Right lobe of liver (tissue), 6 donors: ENCODE results near the gene MIPEP. TPM values are rescaled to one million over a fixed set of nuclear protein-coding genes. Genes with fewer than 3 reads are reported as not detected.

Experiments
- ATAC-seq, 4 donors: fragments of 200-7000 bp; cut with Tn5 transposase; one replicate each; pipeline ENCODE4 v1.9.1; 2020; ENCODE audit warnings: mild to moderate bottlenecking in 4 of 4, moderate library complexity in 4 of 4
- DNase-seq, 3 donors: peaks; one replicate each; pipeline ENCODE4 v3.0.0-alpha.2; 2020
- H3K27ac ChIP-seq, 3 donors: fragments of 200-600 bp; one replicate each; pipeline ENCODE4 v1.8.0; 2022
- H3K27me3 ChIP-seq, 2 donors: fragments of 200-600 bp; one replicate each; pipeline ENCODE4 v1.8.0; 2022
- H3K36me3 ChIP-seq, 4 donors: fragments of 200-600 bp; sonication (generic) in 1 of 4; one replicate each; pipeline versions ENCODE4 v1.5.1 to v1.8.0; 2017 to 2022; ENCODE audit warnings: control low read depth in 1 of 4
- H3K4me1 ChIP-seq, 4 donors: fragments of 200-600 bp; sonication (generic) in 1 of 4; one replicate each; pipeline versions ENCODE4 v1.5.1 to v1.8.0; 2017 to 2022; ENCODE audit warnings: control low read depth in 1 of 4
- H3K4me3 ChIP-seq, 3 donors: fragments of 200-600 bp; one replicate each; pipeline ENCODE4 v1.8.0; 2022
- H3K9me3 ChIP-seq, 4 donors: fragments of 200-600 bp; sonication (generic) in 1 of 4; one replicate each; pipeline versions ENCODE4 v1.5.1 to v1.8.0; 2017 to 2022; ENCODE audit warnings: control low read depth in 1 of 4
- POLR2A ChIP-seq: fragments of 450-650 bp; IDR thresholded peaks from one replicate; pipeline ENCODE4 v1.6.1; 2017; ENCODE audit warnings: antibody characterized with exemption, mild to moderate bottlenecking
- WGBS: methylation state at CpG from one replicate; pipeline ENCODE4 v1.1.6; 2018; ENCODE audit warnings: low coverage, low lambda C conversion rate; ENCODE audit not compliant: insufficient coverage; ENCODE audit errors: missing lambda C conversion rate; 5-methylcytosine and 5-hydroxymethylcytosine counted together
- intact Hi-C, 2 donors: fragments of 100-400 bp; cut with DNase I; formaldehyde crosslinking; loops; one replicate each; pipeline versions ENCODE4 v1.11.2 to v1.14.1; 2022
- total RNA-seq, 6 experiments: library from RNA; depleted of rRNA in 2 of 6; stranded (reverse); fragments of >200 nt in 2 of 6; fragmentation: NEBNext Ultra II Directional in 3 of 6; extraction: Animal tissue kit (Norgen Biotek cat#: 25700) in 3 of 6; gene quantifications; one replicate each; pipeline versions ENCODE4 v1.1.0 to v1.2.4, GENCODE V29; 2016 to 2023
- TF ChIP-seq, protein P1 (sequence below), 4 donors: fragments of 200-600 bp in 3 of 4; fragments of 450-650 bp in 1 of 4; IDR thresholded peaks; one replicate each; pipeline versions ENCODE4 v1.5.1 to v1.8.0; 2016 to 2022; ENCODE audit warnings: antibody characterized with exemption in 4 of 4, mild to moderate bottlenecking in 2 of 4
- donor health status: DM: no; HTN: yes; CAD: no.
- donor health status: DM: no; HTN: no; CAD: no.
- donor health status: DM: no; HTN: no; CAD: no.
- donor health status: DM: no; HTN: yes; CAD: no.
- donor health status: DM: no; HTN: yes; CAD: no.

Gene MIPEP
- total RNA-seq, 6 experiments from 2014 or later, result 8.2 to 15.2 (median 11.8) TPM

DNA sequence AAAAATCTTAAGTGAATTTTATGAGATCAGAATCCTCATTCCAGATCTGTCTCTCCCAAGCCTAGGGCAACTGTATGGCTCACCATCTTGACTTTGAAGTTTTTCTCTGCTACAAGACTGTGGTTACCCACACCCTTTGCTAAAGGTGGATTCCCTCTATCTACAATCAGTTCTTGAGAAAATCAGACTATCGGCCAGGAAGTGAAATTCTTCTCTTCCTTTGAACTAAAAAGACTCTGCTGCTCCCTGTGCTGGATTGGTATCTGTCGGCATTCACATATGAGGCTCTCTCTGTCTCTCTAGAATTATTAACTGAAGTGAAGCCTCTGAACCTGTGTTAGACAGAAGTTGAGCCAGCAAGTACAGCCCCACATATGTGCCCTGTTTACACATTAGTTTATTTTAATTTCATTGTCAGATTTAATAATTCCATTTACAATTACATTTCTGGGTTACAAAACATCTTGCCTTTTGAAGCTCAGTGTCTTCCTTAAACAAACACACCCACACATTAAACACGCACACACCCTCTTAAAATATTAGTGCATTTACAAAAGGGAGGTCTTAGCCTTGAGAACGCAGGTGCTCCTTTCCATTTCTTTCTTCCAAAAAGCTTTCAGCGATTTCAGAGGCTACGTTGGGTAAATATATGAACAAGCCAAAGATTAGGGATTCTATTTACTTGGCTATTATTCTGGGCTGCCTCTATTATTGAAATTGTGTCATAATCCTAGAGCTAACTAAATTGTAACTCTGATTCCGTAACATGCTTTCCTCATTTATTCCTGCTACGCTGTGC, 145.7 kb downstream of the MIPEP start:
- no peaks in the 10 kb centered on the region for H3K36me3 ChIP-seq
- H3K27me3 ChIP-seq, result no peaks in the 10 kb centered on the region
- ATAC-seq (no peak), DNase-seq (no peak)
- H3K4me1 ChIP-seq, result no peaks in the 10 kb centered on the region
- H3K4me3 ChIP-seq, result no peak overlapping the region
- H3K9me3 ChIP-seq, result no peaks in the 10 kb centered on the region
- TF ChIP-seq, protein P1, sequence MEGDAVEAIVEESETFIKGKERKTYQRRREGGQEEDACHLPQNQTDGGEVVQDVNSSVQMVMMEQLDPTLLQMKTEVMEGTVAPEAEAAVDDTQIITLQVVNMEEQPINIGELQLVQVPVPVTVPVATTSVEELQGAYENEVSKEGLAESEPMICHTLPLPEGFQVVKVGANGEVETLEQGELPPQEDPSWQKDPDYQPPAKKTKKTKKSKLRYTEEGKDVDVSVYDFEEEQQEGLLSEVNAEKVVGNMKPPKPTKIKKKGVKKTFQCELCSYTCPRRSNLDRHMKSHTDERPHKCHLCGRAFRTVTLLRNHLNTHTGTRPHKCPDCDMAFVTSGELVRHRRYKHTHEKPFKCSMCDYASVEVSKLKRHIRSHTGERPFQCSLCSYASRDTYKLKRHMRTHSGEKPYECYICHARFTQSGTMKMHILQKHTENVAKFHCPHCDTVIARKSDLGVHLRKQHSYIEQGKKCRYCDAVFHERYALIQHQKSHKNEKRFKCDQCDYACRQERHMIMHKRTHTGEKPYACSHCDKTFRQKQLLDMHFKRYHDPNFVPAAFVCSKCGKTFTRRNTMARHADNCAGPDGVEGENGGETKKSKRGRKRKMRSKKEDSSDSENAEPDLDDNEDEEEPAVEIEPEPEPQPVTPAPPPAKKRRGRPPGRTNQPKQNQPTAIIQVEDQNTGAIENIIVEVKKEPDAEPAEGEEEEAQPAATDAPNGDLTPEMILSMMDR (IDR thresholded peaks at IDR 0.05), result no peak
- no peak for TF ChIP-seq POLR2A
- WGBS, result 65% methylated on average over 8 of the region's 8 CpGs
- intact Hi-C loops, result no loop called here
- H3K27ac ChIP-seq, result no peak overlapping the region

GRCh38 chr13:23741879-23742510, 147.2 kb downstream of the MIPEP start:
- DNase-seq (no peak), ATAC-seq (no peak)
- Histone ChIP-seq H3K4me1 (no peaks in the 10 kb centered on the region), H3K9me3 (no peaks in the 10 kb centered on the region), H3K4me3 (no peak overlapping the region), H3K27me3 (no peaks in the 10 kb centered on the region), H3K27ac (no peak overlapping the region), H3K36me3 (no peaks in the 10 kb centered on the region)
- no peak for TF ChIP-seq POLR2A
- TF ChIP-seq, protein P1 (IDR thresholded peaks at IDR 0.05), result peak in 3 of 4 donors; percentile 5 to 27 (median 12)
- 100% methylated on average over 2 of the region's 4 CpGs for WGBS
- intact Hi-C loops, result no loop called here

DNA sequence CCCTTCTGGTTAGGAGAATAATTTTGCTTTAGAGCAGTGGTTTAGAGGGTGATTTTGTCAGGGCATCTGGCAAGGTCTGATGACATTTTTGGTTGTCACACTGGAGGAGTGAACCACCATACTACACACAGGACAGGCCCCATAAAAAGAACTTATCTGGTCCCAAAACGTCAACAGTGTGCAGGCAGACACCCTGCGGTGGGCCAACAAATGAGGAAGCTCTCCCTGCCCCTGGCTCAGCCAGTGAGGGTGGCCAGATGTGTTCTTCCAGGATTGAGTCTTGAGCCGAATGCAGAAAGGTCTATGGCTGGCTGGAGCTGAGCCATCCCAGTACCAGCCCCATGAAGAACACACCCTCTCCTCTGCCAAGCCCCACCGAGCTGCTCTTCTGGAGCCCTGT, 149.2 kb downstream of the MIPEP start:
- WGBS, result 50% methylated on average over 1 of the region's 4 CpGs
- no peaks in the 10 kb centered on the region for H3K9me3 ChIP-seq
- no peaks in the 10 kb centered on the region for H3K36me3 ChIP-seq
- no peak overlapping the region for H3K4me3 ChIP-seq
- intact Hi-C loops, result no loop called here
- no peak overlapping the region for H3K27ac ChIP-seq
- H3K27me3 ChIP-seq, result no peaks in the 10 kb centered on the region
- no peak for DNase-seq
- TF ChIP-seq, protein P1 (IDR thresholded peaks at IDR 0.05), result no peak
- TF ChIP-seq POLR2A, result no peak
- ATAC-seq, result no peak
- no peaks in the 10 kb centered on the region for H3K4me1 ChIP-seq

- intact Hi-C loops, result no loop called here
- 65% methylated on average over 2 of the region's 3 CpGs for WGBS
- Histone ChIP-seq H3K27ac (no peak overlapping the region), H3K36me3 (no peaks in the 10 kb centered on the region), H3K4me1 (no peaks in the 10 kb centered on the region), H3K4me3 (no peak overlapping the region), H3K27me3 (no peaks in the 10 kb centered on the region), H3K9me3 (no peaks in the 10 kb centered on the region)
- DNase-seq (no peak), ATAC-seq (peak in 1 of 4 donors; percentile 25)
- TF ChIP-seq, protein P1 (IDR thresholded peaks at IDR 0.05), result no peak
- no peak for TF ChIP-seq POLR2A
Measured at GRCh38 chr13:23739596-23739995, 149.6 kb downstream of the MIPEP start.
